ENCODE measurements around the gene INPP5D. TPM values are rescaled to one million over a fixed set of nuclear protein-coding genes. Genes with fewer than 3 reads are reported as not detected.

Gene INPP5D
- total RNA-seq, 1 experiment from 2014 or later = 12.7 TPM

DNA sequence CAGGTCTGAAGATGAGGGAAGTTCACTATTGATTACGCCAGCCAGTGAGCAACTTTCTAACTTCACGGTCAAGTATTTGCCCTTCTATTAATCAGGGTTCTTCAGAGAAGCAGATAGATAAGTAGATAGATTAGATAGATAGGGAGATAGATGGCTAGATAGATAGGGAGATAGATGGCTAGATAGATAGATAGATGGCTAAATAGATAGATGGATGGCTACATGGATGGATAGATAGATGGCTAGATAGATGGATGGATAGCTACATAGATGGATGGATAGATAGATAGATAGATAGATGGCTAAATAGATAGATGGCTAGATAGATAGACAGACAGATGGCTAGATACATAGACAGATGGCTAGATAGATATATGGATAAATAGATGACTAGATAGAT is 4.8 kb upstream of the INPP5D start:
- H3K4ac ChIP-seq (ENCODE audit: low read depth, low read length) = no peak overlapping the region
- Mint-ChIP-seq H3K9me3 (no peaks in the 10 kb centered on the region; a peak in 1 of 5 replicates), H3K27ac (no peak overlapping the region), H3K27me3 (ENCODE audit: low read depth) (peaks cover 24% of the 10 kb centered on the region), H3K4me1 (peaks cover 36 to 37% of the 10 kb centered on the region in 2 experiments), H3K36me3 (ENCODE audit: insufficient read depth in 1 of 3, low read depth in 3 of 3) (no peaks in the 10 kb centered on the region), H3K4me3 (no peak overlapping the region)
- H3K23me2 ChIP-seq (ENCODE audit: insufficient read length, low read depth, low read length, poor library complexity, severe bottlenecking) = peaks cover 4% of the 10 kb centered on the region
- H4K20me1 ChIP-seq (ENCODE audit: control insufficient read depth, insufficient read depth, insufficient read length) = no peaks in the 10 kb centered on the region
- no peak overlapping the region for H3K23ac ChIP-seq (ENCODE audit: insufficient read length, low read depth, low read length)
- H3T11ph ChIP-seq (ENCODE audit: low read length) = no peak overlapping the region
- no peaks in the 10 kb centered on the region for H3K79me2 ChIP-seq (ENCODE audit: insufficient read depth, low read length)
- H3K79me1 ChIP-seq (ENCODE audit: insufficient read depth, low read depth, low read length, poor library complexity, severe bottlenecking) = no peaks in the 10 kb centered on the region
- no peak overlapping the region for H3K56ac ChIP-seq (ENCODE audit: insufficient read length, low read depth, low read length)
- DNase-seq = no peak
- no peak overlapping the region for H3K18ac ChIP-seq (ENCODE audit: insufficient read length, low read depth, low read length)
- no peaks in the 10 kb centered on the region for H3K9me3 ChIP-seq (ENCODE audit: control insufficient read depth, low read depth, low read length)
- no peak overlapping the region for H2BK12ac ChIP-seq (ENCODE audit: insufficient read length, low read depth, low read length)
- H4K5ac ChIP-seq (ENCODE audit: insufficient read length, low read depth, low read length) = no peak overlapping the region
- H2AK5ac ChIP-seq (ENCODE audit: insufficient read length, low read length) = no peak overlapping the region
- H2BK5ac ChIP-seq (ENCODE audit: insufficient read length, low read length) = no peak overlapping the region
- no peak overlapping the region for H2BK120ac ChIP-seq (ENCODE audit: low read depth, low read length, poor library complexity, severe bottlenecking)
- no peak overlapping the region for H3K27ac ChIP-seq (ENCODE audit: insufficient read length, low read depth, low read length)
- no CpG with 5 or more reads among the region's 2 CpGs for WGBS (ENCODE audit: extremely low coverage, insufficient read length, low lambda C conversion rate)
- no peak overlapping the region for H4K91ac ChIP-seq (ENCODE audit: insufficient read length, low read depth, low read length)
- H2AFZ ChIP-seq (ENCODE audit: low read length) = no peak overlapping the region
- TF ChIP-seq, protein P1, sequence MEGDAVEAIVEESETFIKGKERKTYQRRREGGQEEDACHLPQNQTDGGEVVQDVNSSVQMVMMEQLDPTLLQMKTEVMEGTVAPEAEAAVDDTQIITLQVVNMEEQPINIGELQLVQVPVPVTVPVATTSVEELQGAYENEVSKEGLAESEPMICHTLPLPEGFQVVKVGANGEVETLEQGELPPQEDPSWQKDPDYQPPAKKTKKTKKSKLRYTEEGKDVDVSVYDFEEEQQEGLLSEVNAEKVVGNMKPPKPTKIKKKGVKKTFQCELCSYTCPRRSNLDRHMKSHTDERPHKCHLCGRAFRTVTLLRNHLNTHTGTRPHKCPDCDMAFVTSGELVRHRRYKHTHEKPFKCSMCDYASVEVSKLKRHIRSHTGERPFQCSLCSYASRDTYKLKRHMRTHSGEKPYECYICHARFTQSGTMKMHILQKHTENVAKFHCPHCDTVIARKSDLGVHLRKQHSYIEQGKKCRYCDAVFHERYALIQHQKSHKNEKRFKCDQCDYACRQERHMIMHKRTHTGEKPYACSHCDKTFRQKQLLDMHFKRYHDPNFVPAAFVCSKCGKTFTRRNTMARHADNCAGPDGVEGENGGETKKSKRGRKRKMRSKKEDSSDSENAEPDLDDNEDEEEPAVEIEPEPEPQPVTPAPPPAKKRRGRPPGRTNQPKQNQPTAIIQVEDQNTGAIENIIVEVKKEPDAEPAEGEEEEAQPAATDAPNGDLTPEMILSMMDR (conservative IDR thresholded peaks at IDR 0.05) = no peak
- no peak overlapping the region for H2BK15ac ChIP-seq (ENCODE audit: low read depth, low read length)
- no peak overlapping the region for H3K14ac ChIP-seq (ENCODE audit: insufficient read depth, low read length)
- H4K8ac ChIP-seq (replicated peaks; ENCODE audit: insufficient read length, low read depth, low read length) = no peak overlapping the region
- H3K9ac ChIP-seq (ENCODE audit: extremely low read depth, insufficient read length, low read length) = no peak overlapping the region
- no peaks in the 10 kb centered on the region for H3K27me3 ChIP-seq (ENCODE audit: insufficient read depth, low read length)
- peaks cover 4% of the 10 kb centered on the region; the same call in 1 of the 2 replicates for H3K4me1 ChIP-seq (ENCODE audit: insufficient read depth, low read length)
- no peak overlapping the region for H2BK20ac ChIP-seq (ENCODE audit: low read depth, low read length, poor library complexity, severe bottlenecking)
- H3K4me2 ChIP-seq (ENCODE audit: insufficient read depth, insufficient read length, low read length) = no peak overlapping the region
